Sigmoid colon (tissue), 4 donors: ENCODE data around the gene FBXL5.

Experiments
- POLR2AphosphoS5 ChIP-seq, 4 donors: sonication (generic); formaldehyde crosslinking; IDR thresholded peaks; one replicate each; pipeline ENCODE4 v1.6.1; 2017; ENCODE audit warnings: antibody characterized with exemption in 4 of 4
- TF ChIP-seq, protein P1 (sequence below), 4 experiments: fragments of 450-650 bp in 3 of 4; fragments of 200-600 bp in 1 of 4; IDR thresholded peaks; one replicate each; pipeline ENCODE4 v1.5.1; 2016 to 2019; ENCODE audit warnings: antibody characterized with exemption in 4 of 4, mild to moderate bottlenecking in 3 of 4, moderate library complexity in 2 of 4

DNA sequence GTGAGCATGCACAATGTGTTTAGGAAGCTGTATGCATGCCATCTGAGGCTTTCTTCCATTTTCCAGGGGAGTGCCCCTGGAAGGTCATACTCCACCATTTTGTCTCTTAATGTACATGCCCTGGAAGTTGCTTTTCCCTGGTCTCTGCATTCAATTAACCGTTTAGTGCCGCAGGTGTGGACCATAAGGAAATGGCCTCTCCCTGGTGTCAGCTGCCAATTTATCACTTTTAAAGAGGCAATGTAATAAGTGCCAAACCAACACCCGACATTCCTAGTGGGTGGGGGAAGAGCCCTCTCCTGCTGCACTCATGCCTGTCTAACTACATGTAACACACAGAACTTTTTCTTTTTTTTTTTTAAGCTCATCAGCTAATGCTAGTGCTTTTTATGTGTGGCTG lies 40.6 kb upstream of the FBXL5 start:
- TF ChIP-seq, protein P1, sequence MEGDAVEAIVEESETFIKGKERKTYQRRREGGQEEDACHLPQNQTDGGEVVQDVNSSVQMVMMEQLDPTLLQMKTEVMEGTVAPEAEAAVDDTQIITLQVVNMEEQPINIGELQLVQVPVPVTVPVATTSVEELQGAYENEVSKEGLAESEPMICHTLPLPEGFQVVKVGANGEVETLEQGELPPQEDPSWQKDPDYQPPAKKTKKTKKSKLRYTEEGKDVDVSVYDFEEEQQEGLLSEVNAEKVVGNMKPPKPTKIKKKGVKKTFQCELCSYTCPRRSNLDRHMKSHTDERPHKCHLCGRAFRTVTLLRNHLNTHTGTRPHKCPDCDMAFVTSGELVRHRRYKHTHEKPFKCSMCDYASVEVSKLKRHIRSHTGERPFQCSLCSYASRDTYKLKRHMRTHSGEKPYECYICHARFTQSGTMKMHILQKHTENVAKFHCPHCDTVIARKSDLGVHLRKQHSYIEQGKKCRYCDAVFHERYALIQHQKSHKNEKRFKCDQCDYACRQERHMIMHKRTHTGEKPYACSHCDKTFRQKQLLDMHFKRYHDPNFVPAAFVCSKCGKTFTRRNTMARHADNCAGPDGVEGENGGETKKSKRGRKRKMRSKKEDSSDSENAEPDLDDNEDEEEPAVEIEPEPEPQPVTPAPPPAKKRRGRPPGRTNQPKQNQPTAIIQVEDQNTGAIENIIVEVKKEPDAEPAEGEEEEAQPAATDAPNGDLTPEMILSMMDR (IDR thresholded peaks at IDR 0.05): no peak
- no peak for TF ChIP-seq POLR2AphosphoS5 (IDR thresholded peaks at IDR 0.05)
